ENCODE results near the gene LOXL1. TPM values are rescaled to one million over a fixed set of nuclear protein-coding genes. Genes with fewer than 3 reads are reported as not detected.
A peak's percentile ranks its signal among the peaks of the same experiment; 100 is the strongest.

LOXL1 gene
- total and polyA plus RNA-seq, 2 of the 13 experiments (the other 11 are each of a cell fraction or from before 2014, with no cell fraction given) = 0.51 to 1.3 TPM

DNA sequence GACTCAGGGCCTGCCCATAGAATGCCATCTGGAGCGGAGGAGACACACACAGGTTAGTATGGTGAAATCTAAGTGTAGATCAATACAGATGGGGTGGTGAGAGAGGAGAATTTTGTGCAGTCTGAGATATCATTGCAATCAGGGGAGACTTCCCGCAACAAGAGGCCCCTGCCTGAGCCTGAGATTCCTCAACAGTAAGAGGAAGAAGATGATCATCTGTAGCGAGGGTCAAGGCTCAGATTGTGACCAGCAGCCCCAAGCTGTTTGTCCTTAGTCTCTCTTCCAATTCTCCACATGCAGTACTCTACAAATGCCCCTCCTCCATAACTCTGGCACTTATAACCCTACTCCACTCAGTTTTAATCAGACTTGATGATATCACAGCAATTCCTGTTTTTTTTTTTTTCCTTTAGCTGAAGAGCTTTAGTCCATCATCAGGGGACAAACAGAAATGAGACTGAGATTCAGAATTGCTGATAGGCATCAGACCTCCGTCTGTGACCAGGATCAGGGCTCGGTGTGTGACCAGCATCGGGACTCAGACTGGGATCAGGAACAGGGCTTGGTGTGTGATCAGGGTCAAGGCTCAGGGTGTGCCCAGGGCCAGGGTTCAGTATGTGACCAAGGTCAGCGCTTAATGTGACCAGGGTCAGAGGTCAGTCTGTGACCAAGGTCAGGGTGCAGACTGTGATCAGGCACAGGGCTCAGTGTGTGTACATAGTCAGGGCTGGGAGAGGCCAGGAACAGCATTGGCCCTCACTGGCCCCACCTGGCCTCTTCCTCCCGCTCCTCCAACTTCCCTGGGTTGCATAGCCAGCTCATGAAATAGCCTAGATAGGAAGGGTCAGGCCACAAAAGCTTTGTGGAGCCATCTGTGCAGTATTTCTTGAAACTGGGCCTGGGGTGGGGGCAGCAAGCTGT, 14.1 kb downstream of the LOXL1 start (continued):
- TF ChIP-seq ZNF687 (CRISPR knock-in tag; IDR thresholded peaks at IDR 0.05) (peak; percentile 17; the same call in 1 of the 2 replicates), RCOR2 (CRISPR knock-in tag; IDR thresholded peaks at IDR 0.05) (no peak), POGZ (CRISPR knock-in tag; IDR thresholded peaks at IDR 0.05) (peak; percentile 44; the same call in 1 of the 2 replicates), THRA (CRISPR knock-in tag; IDR thresholded peaks at IDR 0.05; ENCODE audit: borderline replicate concordance) (peak; percentile 19; the same call in 1 of the 2 replicates), TEAD3 (CRISPR knock-in tag; optimal IDR thresholded peaks at IDR 0.05; ENCODE audit: borderline replicate concordance) (no peak), BCL6 (CRISPR knock-in tag; IDR thresholded peaks at IDR 0.05) (peak; percentile 48; the same call in 1 of the 2 replicates), HNF4A (CRISPR knock-in tag; IDR thresholded peaks at IDR 0.05) (peak; percentile 90), ESRRA (CRISPR knock-in tag; IDR thresholded peaks at IDR 0.05; ENCODE audit: low read depth) (peak; percentile 97), NONO (IDR thresholded peaks at IDR 0.05) (no peak), NONO (CRISPR knock-in tag; conservative IDR thresholded peaks at IDR 0.05) (peak; percentile 54; the same call in 1 of the 2 replicates), ZMYM3 (CRISPR knock-in tag; IDR thresholded peaks at IDR 0.05) (peak; percentile 45; the same call in 1 of the 2 replicates), NR2F1 (CRISPR knock-in tag; IDR thresholded peaks at IDR 0.05) (peak; percentile 80 to 89), SAP130 (CRISPR knock-in tag; IDR thresholded peaks at IDR 0.05; ENCODE audit: low read depth) (no peak), BORCS8-MEF2B (CRISPR knock-in tag; IDR thresholded peaks at IDR 0.05) (no peak), RARA (CRISPR knock-in tag; IDR thresholded peaks at IDR 0.05) (peak; percentile 96), ZBTB14 (CRISPR knock-in tag; IDR thresholded peaks at IDR 0.05) (no peak), SNAI1 (CRISPR knock-in tag; IDR thresholded peaks at IDR 0.05; ENCODE audit: borderline replicate concordance) (no peak)
- TF ChIP-seq, protein P1, sequence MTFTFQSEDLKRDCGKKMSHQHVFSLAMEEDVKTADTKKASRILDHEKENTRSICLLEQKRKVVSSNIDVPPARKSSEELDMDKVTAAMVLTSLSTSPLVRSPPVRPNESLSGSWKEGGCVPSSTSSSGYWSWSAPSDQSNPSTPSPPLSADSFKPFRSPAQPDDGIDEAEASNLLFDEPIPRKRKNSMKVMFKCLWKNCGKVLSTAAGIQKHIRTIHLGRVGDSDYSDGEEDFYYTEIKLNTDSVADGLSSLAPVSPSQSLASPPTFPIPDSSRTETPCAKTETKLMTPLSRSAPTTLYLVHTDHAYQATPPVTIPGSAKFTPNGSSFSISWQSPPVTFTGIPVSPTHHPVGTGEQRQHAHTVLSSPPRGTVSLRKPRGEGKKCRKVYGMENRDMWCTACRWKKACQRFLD (CRISPR knock-in tag; IDR thresholded peaks at IDR 0.05; ENCODE audit: borderline replicate concordance) = no peak
